A549 (cell line): ENCODE results near the gene MCTP1.

Source experiments
- EHMT2 ChIP-seq: fragments of 200-600 bp; sonication (generic); IDR thresholded peaks from 2 replicates; pipeline ENCODE4 v1.6.1; 2016; ENCODE audit warnings: antibody characterized with exemption, low read depth, mild to moderate bottlenecking, moderate library complexity
- EP300 ChIP-seq, 2 experiments: fragments of >200 bp; sonication (Bioruptor Twin); formaldehyde crosslinking; IDR thresholded peaks; 2 replicates in 1 of 2; 3 replicates in 1 of 2; pipeline ENCODE4 v1.6.1; 2016 to 2017
- HOXB5 ChIP-seq: fragments of 250-450 bp; sonication (Bioruptor Pico); IDR thresholded peaks from 2 replicates; pipeline ENCODE4 v1.5.0; 2020; ENCODE audit warnings: mild to moderate bottlenecking, moderate library complexity
- KDM5A ChIP-seq: fragments of 200-600 bp; sonication (generic); IDR thresholded peaks from 2 replicates; pipeline ENCODE4 v1.6.1; 2016; ENCODE audit warnings: antibody characterized with exemption, mild to moderate bottlenecking
- PHF8 ChIP-seq: fragments of 200-600 bp; sonication (generic); IDR thresholded peaks from 2 replicates; pipeline ENCODE4 v1.6.1; 2016; ENCODE audit warnings: low read depth, mild to moderate bottlenecking, antibody characterized with exemption, moderate library complexity, borderline replicate concordance
- POLR2A ChIP-seq: IDR thresholded peaks from 2 replicates; pipeline ENCODE4 v1.6.1; 2012; ENCODE audit warnings: mild to moderate bottlenecking, low read length
- RFX5 ChIP-seq: fragments of 450-650 bp; IDR thresholded peaks from 2 replicates; pipeline ENCODE4 v1.7.1; 2014; ENCODE audit warnings: antibody characterized with exemption, mild to moderate bottlenecking, moderate library complexity
- SREBF2 ChIP-seq: fragments of 450-650 bp; IDR thresholded peaks from 2 replicates; pipeline ENCODE4 v1.6.1; 2014; ENCODE audit warnings: mild to moderate bottlenecking, moderate library complexity
- ZFP36 ChIP-seq: fragments of 450-650 bp; IDR thresholded peaks from 2 replicates; pipeline ENCODE4 v1.6.1; 2014; ENCODE audit warnings: borderline replicate concordance; ENCODE audit not compliant: partially characterized antibody
- TF ChIP-seq, protein P1 (sequence below): fragments of 200-600 bp; sonication (generic); IDR thresholded peaks from 2 replicates; pipeline ENCODE4 v1.6.1; 2016; ENCODE audit warnings: antibody characterized with exemption, mild to moderate bottlenecking, moderate library complexity
- TF ChIP-seq, protein P2 (sequence below): fragments of >200 bp; sonication (Bioruptor Twin); formaldehyde crosslinking; IDR thresholded peaks from 3 replicates; pipeline ENCODE4 v1.5.1; 2016
- TF ChIP-seq, protein P3 (sequence below): IDR thresholded peaks from 2 replicates; pipeline ENCODE4 v1.6.1; 2012
- TF ChIP-seq, protein P4 (sequence below): IDR thresholded peaks from 2 replicates; pipeline ENCODE4 v1.6.1; 2012

DNA sequence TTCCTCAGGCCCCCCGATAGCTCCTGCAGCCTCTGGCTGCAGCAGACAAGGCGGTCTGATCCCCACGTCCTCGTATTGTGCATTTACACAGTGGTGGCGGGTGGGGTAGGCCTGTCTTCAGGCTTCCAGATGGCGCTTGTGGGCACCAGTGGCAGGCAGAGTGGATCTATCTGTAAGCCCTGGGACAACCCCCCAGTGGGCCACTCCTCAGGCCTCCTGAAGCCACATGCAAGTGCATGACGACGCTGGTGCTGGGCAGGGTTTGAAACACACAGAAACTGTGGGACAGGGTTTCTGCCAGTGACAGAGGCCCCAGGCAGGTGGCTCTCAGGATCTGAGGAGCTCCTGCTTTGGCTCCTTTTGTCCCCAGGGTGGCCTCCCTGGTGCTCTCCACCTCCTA is 624.4 kb downstream of the MCTP1 start:
- TF ChIP-seq, protein P1, sequence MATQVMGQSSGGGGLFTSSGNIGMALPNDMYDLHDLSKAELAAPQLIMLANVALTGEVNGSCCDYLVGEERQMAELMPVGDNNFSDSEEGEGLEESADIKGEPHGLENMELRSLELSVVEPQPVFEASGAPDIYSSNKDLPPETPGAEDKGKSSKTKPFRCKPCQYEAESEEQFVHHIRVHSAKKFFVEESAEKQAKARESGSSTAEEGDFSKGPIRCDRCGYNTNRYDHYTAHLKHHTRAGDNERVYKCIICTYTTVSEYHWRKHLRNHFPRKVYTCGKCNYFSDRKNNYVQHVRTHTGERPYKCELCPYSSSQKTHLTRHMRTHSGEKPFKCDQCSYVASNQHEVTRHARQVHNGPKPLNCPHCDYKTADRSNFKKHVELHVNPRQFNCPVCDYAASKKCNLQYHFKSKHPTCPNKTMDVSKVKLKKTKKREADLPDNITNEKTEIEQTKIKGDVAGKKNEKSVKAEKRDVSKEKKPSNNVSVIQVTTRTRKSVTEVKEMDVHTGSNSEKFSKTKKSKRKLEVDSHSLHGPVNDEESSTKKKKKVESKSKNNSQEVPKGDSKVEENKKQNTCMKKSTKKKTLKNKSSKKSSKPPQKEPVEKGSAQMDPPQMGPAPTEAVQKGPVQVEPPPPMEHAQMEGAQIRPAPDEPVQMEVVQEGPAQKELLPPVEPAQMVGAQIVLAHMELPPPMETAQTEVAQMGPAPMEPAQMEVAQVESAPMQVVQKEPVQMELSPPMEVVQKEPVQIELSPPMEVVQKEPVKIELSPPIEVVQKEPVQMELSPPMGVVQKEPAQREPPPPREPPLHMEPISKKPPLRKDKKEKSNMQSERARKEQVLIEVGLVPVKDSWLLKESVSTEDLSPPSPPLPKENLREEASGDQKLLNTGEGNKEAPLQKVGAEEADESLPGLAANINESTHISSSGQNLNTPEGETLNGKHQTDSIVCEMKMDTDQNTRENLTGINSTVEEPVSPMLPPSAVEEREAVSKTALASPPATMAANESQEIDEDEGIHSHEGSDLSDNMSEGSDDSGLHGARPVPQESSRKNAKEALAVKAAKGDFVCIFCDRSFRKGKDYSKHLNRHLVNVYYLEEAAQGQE: no peak
- TF ChIP-seq, protein P2, sequence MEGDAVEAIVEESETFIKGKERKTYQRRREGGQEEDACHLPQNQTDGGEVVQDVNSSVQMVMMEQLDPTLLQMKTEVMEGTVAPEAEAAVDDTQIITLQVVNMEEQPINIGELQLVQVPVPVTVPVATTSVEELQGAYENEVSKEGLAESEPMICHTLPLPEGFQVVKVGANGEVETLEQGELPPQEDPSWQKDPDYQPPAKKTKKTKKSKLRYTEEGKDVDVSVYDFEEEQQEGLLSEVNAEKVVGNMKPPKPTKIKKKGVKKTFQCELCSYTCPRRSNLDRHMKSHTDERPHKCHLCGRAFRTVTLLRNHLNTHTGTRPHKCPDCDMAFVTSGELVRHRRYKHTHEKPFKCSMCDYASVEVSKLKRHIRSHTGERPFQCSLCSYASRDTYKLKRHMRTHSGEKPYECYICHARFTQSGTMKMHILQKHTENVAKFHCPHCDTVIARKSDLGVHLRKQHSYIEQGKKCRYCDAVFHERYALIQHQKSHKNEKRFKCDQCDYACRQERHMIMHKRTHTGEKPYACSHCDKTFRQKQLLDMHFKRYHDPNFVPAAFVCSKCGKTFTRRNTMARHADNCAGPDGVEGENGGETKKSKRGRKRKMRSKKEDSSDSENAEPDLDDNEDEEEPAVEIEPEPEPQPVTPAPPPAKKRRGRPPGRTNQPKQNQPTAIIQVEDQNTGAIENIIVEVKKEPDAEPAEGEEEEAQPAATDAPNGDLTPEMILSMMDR: no peak
- TF ChIP-seq PHF8 (no peak), RFX5 (no peak), EHMT2 (no peak), HOXB5 (CRISPR knock-in tag) (no peak), SREBF2 (no peak), POLR2A (no peak), KDM5A (no peak), EP300 (IDR thresholded peaks at IDR 0.05) (no peak), ZFP36 (no peak)
- TF ChIP-seq, protein P3, sequence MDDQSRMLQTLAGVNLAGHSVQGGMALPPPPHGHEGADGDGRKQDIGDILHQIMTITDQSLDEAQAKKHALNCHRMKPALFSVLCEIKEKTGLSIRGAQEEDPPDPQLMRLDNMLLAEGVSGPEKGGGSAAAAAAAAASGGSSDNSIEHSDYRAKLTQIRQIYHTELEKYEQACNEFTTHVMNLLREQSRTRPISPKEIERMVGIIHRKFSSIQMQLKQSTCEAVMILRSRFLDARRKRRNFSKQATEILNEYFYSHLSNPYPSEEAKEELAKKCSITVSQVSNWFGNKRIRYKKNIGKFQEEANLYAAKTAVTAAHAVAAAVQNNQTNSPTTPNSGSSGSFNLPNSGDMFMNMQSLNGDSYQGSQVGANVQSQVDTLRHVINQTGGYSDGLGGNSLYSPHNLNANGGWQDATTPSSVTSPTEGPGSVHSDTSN: no peak
- TF ChIP-seq, protein P4, sequence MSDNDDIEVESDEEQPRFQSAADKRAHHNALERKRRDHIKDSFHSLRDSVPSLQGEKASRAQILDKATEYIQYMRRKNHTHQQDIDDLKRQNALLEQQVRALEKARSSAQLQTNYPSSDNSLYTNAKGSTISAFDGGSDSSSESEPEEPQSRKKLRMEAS: no peak
